Muscle of leg (tissue), 11 donors: ENCODE results near the gene SH3RF3. TPM values are rescaled to one million over a fixed set of nuclear protein-coding genes. Genes with fewer than 3 reads are reported as not detected.
A peak's percentile ranks its signal among the peaks of the same experiment; 100 is the strongest.

ENCODE experiments used
- DNase-seq: peaks from one replicate; pipeline ENCODE4 v3.0.0; 2013
- H3K27ac ChIP-seq: one replicate; pipeline ENCODE4 v1.5.1; 2013; ENCODE audit warnings: mild to moderate bottlenecking, low read length, control low read depth
- H3K27me3 ChIP-seq: one replicate; pipeline ENCODE4 v1.6.1; 2013; ENCODE audit warnings: low read length; ENCODE audit not compliant: control insufficient read depth, insufficient read depth
- H3K36me3 ChIP-seq: one replicate; pipeline ENCODE4 v1.6.1; 2013; ENCODE audit warnings: low read length; ENCODE audit not compliant: control insufficient read depth, insufficient read depth
- H3K4me1 ChIP-seq: one replicate; pipeline ENCODE4 v1.6.1; 2013; ENCODE audit warnings: low read length; ENCODE audit not compliant: control insufficient read depth, insufficient read depth
- H3K4me3 ChIP-seq: one replicate; pipeline ENCODE4 v1.5.1; 2013; ENCODE audit warnings: low read length, control low read depth
- H3K9me3 ChIP-seq: replicated peaks from 2 replicates; pipeline ENCODE4 v1.6.1; 2013; ENCODE audit warnings: low read depth, low read length; ENCODE audit not compliant: control insufficient read depth
- WGBS: methylation state at CpG from one replicate; pipeline ENCODE4 v1.1.5; 2013; ENCODE audit warnings: missing lambda C conversion rate; ENCODE audit not compliant: insufficient coverage; 5-methylcytosine and 5-hydroxymethylcytosine counted together
- polyA plus RNA-seq, 8 donors: library from polyadenylated mRNA; unstranded; fragments of 120-200 nt; gene quantifications; one replicate each; pipeline versions ENCODE4 v1.2.1 to v1.2.3, GENCODE V29; 2013; ENCODE audit warnings: inconsistent platforms in 1 of 8, low replicate concordance in 1 of 8; ENCODE audit not compliant: insufficient read length in 8 of 8, insufficient read depth in 1 of 8
- total RNA-seq: library from RNA; stranded (reverse); fragments of 120-200 nt; gene quantifications from one replicate; pipeline ENCODE4 v1.2.4, GENCODE V29; 2013

The SH3RF3 gene
- total and polyA plus RNA-seq, 9 donors = 2.7 to 6.8 (median 4.7) TPM

GRCh38 chr2:109395494-109396201 is 266.6 kb downstream of the SH3RF3 start:
- H3K27me3 ChIP-seq = peaks cover 5% of the 10 kb centered on the region
- H3K36me3 ChIP-seq = no peaks in the 10 kb centered on the region
- H3K4me3 ChIP-seq = no peak overlapping the region
- DNase-seq = no peak
- 67% methylated on average over 13 of the region's 15 CpGs for WGBS
- peaks cover 8% of the 10 kb centered on the region for H3K4me1 ChIP-seq
- H3K9me3 ChIP-seq = no peaks in the 10 kb centered on the region
- H3K27ac ChIP-seq = no peak overlapping the region

GRCh38 chr2:109396202-109397180 is 267.5 kb downstream of the SH3RF3 start:
- Histone ChIP-seq H3K4me3 (no peak overlapping the region), H3K36me3 (no peaks in the 10 kb centered on the region), H3K27ac (no peak overlapping the region), H3K9me3 (no peaks in the 10 kb centered on the region), H3K27me3 (peaks cover 5% of the 10 kb centered on the region), H3K4me1 (peaks cover 4% of the 10 kb centered on the region)
- peak; percentile 56 for DNase-seq
- 76% methylated on average over 10 of the region's 15 CpGs for WGBS

- H3K27ac ChIP-seq = no peak overlapping the region
- no peak for DNase-seq
- H3K4me1 ChIP-seq = peaks cover 7% of the 10 kb centered on the region
- no peak overlapping the region for H3K4me3 ChIP-seq
- no peaks in the 10 kb centered on the region for H3K9me3 ChIP-seq
- peaks cover 5% of the 10 kb centered on the region for H3K27me3 ChIP-seq
- no peaks in the 10 kb centered on the region for H3K36me3 ChIP-seq
- WGBS = 78% methylated on average over 7 of the region's 9 CpGs
Measured at GRCh38 chr2:109397893-109398292, 268.9 kb downstream of the SH3RF3 start.

GRCh38 chr2:109398366-109399015 is 269.5 kb downstream of the SH3RF3 start:
- DNase-seq = no peak
- H3K9me3 ChIP-seq = no peaks in the 10 kb centered on the region
- H3K4me1 ChIP-seq = peaks cover 10% of the 10 kb centered on the region
- no peak overlapping the region for H3K4me3 ChIP-seq
- peaks cover 5% of the 10 kb centered on the region for H3K27me3 ChIP-seq
- WGBS = 93% methylated on average over 19 of the region's 22 CpGs
- H3K27ac ChIP-seq = no peak overlapping the region
- no peaks in the 10 kb centered on the region for H3K36me3 ChIP-seq

- Histone ChIP-seq H3K36me3 (no peaks in the 10 kb centered on the region), H3K4me1 (peaks cover 10% of the 10 kb centered on the region), H3K27ac (no peak overlapping the region), H3K4me3 (no peak overlapping the region), H3K9me3 (no peaks in the 10 kb centered on the region), H3K27me3 (peaks cover 5% of the 10 kb centered on the region)
- 80% methylated on average over 4 of the region's 6 CpGs for WGBS
- peak; percentile 70 for DNase-seq
Measured at GRCh38 chr2:109399066-109399465, 270.1 kb downstream of the SH3RF3 start.

GRCh38 chr2:109400102-109400501 is 271.1 kb downstream of the SH3RF3 start:
- Histone ChIP-seq H3K27ac (no peak overlapping the region), H3K27me3 (peaks cover 5% of the 10 kb centered on the region), H3K4me3 (no peak overlapping the region), H3K4me1 (peaks cover 10% of the 10 kb centered on the region), H3K9me3 (no peaks in the 10 kb centered on the region), H3K36me3 (no peaks in the 10 kb centered on the region)
- 83% methylated on average over 7 of the region's 7 CpGs for WGBS
- DNase-seq = no peak

- peaks cover 5% of the 10 kb centered on the region for H3K27me3 ChIP-seq
- H3K4me1 ChIP-seq = peaks cover 10% of the 10 kb centered on the region
- no peaks in the 10 kb centered on the region for H3K36me3 ChIP-seq
- no peaks in the 10 kb centered on the region for H3K9me3 ChIP-seq
- DNase-seq = no peak
- no peak overlapping the region for H3K27ac ChIP-seq
- 60% methylated on average over 1 of the region's 3 CpGs for WGBS
- no peak overlapping the region for H3K4me3 ChIP-seq
Measured at GRCh38 chr2:109401370-109401769, 272.4 kb downstream of the SH3RF3 start.

GRCh38 chr2:109402180-109402579 is 273.2 kb downstream of the SH3RF3 start:
- H3K4me1 ChIP-seq = peaks cover 5% of the 10 kb centered on the region
- peaks cover 5% of the 10 kb centered on the region for H3K27me3 ChIP-seq
- no peak for DNase-seq
- H3K9me3 ChIP-seq = no peaks in the 10 kb centered on the region
- H3K4me3 ChIP-seq = no peak overlapping the region
- no peak overlapping the region for H3K27ac ChIP-seq
- 73% methylated on average over 8 of the region's 8 CpGs for WGBS
- no peaks in the 10 kb centered on the region for H3K36me3 ChIP-seq

- Histone ChIP-seq H3K27me3 (peaks cover 4% of the 10 kb centered on the region), H3K4me3 (no peak overlapping the region), H3K4me1 (peaks cover 11% of the 10 kb centered on the region), H3K36me3 (no peaks in the 10 kb centered on the region), H3K27ac (no peak overlapping the region), H3K9me3 (no peaks in the 10 kb centered on the region)
- peak; percentile 23 for DNase-seq
- 50% methylated on average over 14 of the region's 17 CpGs for WGBS
Measured at GRCh38 chr2:109402980-109403840, 274.2 kb downstream of the SH3RF3 start.
